GM10266 (cell line): Measurements from ENCODE around the gene PAGR1.
"Not testable (repeated sequence)": the region's sequence is repeated elsewhere in the genome, so short reads cannot be mapped to it uniquely, and the experiment has no call there.

Experiments
- DNase-seq: peaks from one replicate; pipeline ENCODE4 v3.0.0; 2012; ENCODE audit errors: extremely low spot score
- TF ChIP-seq, protein P1 (sequence below): IDR thresholded peaks from 2 replicates; pipeline ENCODE4 v1.5.1; 2012; ENCODE audit warnings: mild to moderate bottlenecking, low read depth; ENCODE audit not compliant: control insufficient read depth, insufficient read depth; ENCODE audit errors: missing control alignments

Gene PAGR1

GRCh38 chr16:29775742-29776408, 40.1 kb upstream of the PAGR1 start:
- TF ChIP-seq, protein P1, sequence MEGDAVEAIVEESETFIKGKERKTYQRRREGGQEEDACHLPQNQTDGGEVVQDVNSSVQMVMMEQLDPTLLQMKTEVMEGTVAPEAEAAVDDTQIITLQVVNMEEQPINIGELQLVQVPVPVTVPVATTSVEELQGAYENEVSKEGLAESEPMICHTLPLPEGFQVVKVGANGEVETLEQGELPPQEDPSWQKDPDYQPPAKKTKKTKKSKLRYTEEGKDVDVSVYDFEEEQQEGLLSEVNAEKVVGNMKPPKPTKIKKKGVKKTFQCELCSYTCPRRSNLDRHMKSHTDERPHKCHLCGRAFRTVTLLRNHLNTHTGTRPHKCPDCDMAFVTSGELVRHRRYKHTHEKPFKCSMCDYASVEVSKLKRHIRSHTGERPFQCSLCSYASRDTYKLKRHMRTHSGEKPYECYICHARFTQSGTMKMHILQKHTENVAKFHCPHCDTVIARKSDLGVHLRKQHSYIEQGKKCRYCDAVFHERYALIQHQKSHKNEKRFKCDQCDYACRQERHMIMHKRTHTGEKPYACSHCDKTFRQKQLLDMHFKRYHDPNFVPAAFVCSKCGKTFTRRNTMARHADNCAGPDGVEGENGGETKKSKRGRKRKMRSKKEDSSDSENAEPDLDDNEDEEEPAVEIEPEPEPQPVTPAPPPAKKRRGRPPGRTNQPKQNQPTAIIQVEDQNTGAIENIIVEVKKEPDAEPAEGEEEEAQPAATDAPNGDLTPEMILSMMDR = no peak
- no peak for DNase-seq

GRCh38 chr16:29777576-29778350, 38.2 kb upstream of the PAGR1 start, which contains the start of gene ZG16:
Gene ZG16 (plus strand): TSS chr16:29778256. CDS start chr16:29779267, 1,011 bp downstream.
- TF ChIP-seq, protein P1 = no peak
- DNase-seq = no peak

DNA sequence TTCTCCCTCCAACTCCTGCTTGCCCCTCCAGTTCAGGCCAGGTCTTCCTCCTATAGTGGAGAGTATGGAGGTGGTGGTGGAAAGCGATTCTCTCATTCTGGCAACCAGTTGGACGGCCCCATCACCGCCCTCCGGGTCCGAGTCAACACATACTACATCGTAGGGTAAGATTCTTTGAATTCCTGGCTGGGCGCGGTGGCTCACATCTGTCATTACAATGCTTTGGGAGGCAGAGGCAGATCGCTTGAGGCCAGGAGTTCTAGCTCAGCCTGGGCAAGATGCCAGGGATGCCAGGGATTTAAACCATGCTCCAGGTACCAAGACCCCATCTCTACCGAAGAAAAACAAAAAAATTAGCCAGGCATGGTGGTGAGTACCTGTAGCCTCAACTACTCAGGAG, 36.5 kb upstream of the PAGR1 start:
- no peak for DNase-seq
- TF ChIP-seq, protein P1 = no peak

- DNase-seq = not testable (repeated sequence)
Measured at GRCh38 chr16:29783094-29783953, 32.6 kb upstream of the PAGR1 start.

DNA sequence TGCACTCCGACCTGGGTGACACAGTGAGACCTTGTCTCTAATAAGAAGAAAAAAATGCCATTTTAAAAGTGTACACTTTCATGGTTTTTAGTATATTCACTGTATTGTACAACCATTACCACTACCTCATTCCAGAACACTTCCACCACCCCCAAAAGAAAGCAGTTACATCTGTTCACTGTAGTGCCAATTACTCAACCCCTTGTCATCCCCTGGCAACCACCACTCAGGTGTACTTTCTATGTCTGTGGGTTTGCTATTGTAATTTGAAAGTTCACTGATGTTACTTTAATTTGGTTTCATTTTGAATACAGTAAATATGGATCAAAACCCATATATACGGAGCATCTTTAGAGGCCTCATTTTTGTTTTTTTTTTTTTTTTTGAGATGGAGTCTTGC, 31.8 kb upstream of the PAGR1 start:
- DNase-seq = no peak
- TF ChIP-seq, protein P1 = no peak

DNA sequence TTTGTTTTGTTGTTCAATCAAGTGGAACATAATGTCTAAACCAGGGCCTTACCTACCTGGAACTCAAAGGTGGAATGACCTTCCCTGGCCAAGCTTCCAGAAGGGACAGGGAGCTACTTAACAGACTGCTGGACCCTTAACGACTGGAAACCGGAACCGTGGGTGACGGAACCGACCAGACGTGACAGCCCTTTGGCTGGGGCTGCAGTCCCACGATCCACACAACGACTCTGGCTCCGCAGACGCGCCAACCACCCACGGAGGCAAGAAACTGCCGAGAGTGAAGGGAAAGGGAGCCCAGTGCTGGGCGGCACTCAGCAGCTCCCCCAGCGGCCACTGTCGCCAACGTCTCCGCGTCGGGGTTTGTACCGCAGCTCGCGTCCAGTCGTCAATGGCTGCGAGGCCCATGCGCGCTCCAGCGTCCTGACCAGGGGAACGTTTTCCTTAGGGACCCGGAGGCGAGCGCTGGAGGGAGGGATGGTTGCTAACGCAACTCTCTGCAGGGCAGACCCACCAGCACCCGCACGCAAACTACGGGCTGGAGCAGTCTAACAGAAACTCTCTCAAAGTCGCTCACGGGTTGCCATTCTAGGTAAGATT, 31.0 kb upstream of the PAGR1 start:
- DNase-seq = peak; percentile 75
- TF ChIP-seq, protein P1 = peak; percentile 91

- DNase-seq = not testable (repeated sequence)
Measured at GRCh38 chr16:29787155-29787554, 28.8 kb upstream of the PAGR1 start.
